Placental pericyte (primary cell): ENCODE measurements around the gene SEC24D. TPM values are rescaled to one million over a fixed set of nuclear protein-coding genes. Genes with fewer than 3 reads are reported as not detected.

ENCODE experiments used
- total RNA-seq: library from RNA; depleted of rRNA; stranded (reverse); fragments of >200 nt; gene quantifications from 2 replicates; pipeline ENCODE4 v1.2.3, GENCODE V29; 2012

SEC24D gene
- 143 and 177 TPM in 2 replicates for total RNA-seq

GRCh38 chr4:118835571-118836300 is at the start of gene SEC24D:
Gene SEC24D, minus strand, starts transcription at chr4:118836126. Its CDS starts 2,430 bp downstream, at chr4:118833696.

GRCh38 chr4:118684873-118685811 is 150.8 kb downstream of the SEC24D start, which contains the start of gene METTL14:
Gene METTL14, plus strand, starts transcription at chr4:118685392. Its CDS starts 143 bp downstream, at chr4:118685535.

Other genes starting within 250 kb of the SEC24D start
- 19.9 and 23.9 TPM in 2 replicates for gene METTL14, start 150.7 kb downstream of the SEC24D start, total RNA-seq
- gene SYNPO2, start 52.7 kb upstream of the SEC24D start, total RNA-seq: 13.1 and 17.0 TPM in 2 replicates